Superior temporal gyrus (tissue), 1 donor: ENCODE results near the gene BBC3.
"Not testable (repeated sequence)": the region's sequence is repeated elsewhere in the genome, so short reads cannot be mapped to it uniquely, and the experiment has no call there.

Source experiments
- DNase-seq: peaks from one replicate; pipeline ENCODE4 v3.0.0-alpha.2; 2016; ENCODE audit errors: extremely low spot score

The BBC3 gene, protein sequence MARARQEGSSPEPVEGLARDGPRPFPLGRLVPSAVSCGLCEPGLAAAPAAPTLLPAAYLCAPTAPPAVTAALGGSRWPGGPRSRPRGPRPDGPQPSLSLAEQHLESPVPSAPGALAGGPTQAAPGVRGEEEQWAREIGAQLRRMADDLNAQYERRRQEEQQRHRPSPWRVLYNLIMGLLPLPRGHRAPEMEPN

DNA sequence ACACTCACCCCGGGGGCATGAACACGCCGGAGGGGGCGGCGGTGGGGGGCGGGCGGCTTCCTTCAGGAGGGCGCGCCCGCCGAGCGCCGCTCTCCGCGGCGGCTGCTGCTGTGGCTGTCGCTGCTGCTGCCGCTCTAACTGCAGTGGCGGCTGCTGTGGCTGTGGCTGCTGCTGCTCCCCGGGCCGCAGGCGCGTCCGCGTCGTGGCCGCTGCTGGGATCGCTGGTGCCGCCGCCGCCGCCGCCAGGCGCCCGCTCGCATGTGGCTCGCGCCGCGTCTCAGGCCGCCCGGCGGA is at the start of gene BBC3:
TSS of gene BBC3 (minus strand) at position 279 of the 294 bp plus-strand sequence. CDS start 2,768 bp downstream, outside the sequence.
- no peak for DNase-seq

DNA sequence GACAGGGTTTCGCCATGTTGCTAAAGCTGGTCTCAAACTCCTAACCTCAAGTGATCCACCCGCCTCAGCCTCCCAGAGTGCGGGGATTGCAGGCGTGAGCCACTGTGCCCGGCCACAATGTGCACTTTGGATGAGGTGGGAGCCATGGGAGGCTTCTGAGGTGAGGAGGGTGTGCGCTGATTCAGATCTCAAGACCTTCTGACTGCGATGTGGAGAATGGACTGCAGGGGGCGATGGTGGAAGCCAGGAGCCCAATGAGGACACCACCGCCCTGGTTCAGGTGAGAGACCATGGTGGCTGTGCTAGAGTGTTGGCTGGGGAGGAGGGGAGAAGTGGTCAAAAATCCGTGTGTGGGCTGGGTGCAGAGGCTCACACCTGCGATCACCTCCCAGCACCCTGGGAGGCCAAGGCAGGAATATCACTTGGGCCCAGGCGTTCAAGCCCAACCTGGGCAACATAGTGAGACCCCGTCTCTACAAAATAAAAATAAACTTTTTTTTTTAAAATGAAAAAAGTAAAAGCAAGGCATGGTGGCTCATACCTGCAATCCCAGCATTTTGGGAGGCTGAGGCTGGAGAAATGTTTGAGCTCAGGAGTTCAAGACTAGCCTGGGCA is 49.3 kb upstream of the BBC3 start:
- DNase-seq, result no peak

DNA sequence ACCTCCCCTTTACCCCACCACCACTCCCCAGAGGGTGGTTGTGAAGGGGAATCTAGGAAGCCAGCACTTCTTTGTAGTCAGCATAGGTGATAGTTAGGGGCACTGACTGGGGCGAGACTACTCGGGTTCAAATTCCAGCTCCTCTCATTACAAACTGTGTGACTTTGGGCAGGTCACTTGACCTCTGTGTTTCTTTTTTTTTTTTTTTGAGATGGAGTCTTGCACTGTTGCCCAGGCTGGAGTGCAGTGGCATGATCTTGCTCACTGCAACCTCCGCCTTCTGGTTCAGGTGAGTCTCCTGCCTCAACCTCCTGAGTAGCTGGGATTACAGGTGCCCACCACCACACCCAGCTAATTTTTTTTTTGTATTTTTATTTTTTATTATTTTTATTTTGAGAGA is 45.5 kb upstream of the BBC3 start:
- not testable (repeated sequence) for DNase-seq

DNA sequence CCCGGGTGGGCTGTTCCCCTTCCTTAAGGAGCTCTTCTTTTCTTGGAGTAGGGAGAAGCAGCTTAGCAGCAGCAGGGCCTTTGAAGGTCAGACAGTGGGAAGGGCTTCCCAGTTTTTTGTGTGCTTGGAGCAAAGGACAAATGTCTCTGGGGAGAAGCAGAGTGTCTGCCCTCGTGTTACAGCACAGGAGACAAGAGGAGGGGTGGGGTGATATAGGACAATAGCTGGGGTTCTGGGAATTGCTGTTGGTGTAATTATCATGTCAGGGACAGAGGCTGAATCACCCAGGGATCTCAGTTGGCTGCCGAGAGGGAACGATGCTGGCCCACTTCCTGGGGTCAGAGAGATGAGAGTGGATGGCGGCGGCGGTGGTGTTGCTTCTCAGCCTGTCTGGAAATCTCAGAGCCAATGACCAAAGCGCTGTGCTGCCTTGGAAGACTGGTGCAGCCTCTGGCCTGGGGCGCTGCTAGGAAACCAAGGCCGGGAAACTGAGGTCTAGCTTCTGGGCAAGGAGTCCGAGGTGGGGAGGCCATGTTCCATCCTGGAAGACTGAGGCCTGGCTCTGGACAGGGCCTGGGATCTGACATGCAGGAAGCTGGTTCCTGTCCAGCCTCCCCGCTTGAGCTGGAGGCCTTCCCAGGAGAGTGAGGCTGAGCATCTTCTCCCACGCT is 44.9 kb upstream of the BBC3 start:
- no peak for DNase-seq

DNA sequence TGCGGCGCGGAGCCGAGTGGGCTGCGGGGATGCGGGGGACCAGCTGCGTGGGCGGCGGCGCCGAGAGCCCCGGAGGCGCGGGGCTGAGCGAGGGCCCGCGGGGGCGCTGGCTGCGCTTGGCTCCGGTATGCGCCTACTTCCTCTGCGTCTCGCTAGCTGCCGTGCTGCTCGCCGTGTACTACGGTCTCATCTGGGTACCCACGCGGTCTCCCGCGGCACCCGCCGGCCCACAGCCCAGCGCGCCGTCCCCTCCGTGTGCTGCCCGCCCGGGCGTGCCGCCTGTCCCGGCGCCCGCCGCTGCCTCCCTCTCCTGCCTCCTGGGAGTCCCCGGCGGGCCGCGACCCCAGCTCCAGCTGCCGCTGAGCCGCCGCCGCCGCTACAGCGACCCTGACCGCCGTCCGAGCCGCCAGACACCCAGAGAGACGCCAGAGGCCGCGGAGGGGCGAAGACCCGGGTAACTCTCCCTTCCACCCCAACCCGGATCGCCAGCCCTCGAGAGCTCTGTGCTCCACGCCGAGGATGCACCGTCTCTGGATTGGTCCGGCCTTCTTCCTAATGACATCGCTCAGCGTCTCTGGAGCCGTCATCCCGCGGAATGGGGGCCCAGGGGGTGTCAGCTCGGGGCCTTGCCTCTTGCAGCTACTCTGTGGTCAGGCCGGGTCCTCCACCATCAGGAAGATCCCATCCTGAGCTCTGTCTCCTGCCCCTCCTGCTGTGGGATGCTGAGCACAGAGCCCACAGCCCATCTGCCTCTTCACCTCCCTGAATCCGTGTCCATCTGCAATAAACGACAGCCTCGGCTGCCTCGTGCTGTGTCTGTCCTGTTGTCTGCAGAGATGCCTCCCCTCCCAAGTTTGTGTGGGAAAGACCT is 44.1 kb upstream of the BBC3 start:
- peak; percentile 15 for DNase-seq

DNA sequence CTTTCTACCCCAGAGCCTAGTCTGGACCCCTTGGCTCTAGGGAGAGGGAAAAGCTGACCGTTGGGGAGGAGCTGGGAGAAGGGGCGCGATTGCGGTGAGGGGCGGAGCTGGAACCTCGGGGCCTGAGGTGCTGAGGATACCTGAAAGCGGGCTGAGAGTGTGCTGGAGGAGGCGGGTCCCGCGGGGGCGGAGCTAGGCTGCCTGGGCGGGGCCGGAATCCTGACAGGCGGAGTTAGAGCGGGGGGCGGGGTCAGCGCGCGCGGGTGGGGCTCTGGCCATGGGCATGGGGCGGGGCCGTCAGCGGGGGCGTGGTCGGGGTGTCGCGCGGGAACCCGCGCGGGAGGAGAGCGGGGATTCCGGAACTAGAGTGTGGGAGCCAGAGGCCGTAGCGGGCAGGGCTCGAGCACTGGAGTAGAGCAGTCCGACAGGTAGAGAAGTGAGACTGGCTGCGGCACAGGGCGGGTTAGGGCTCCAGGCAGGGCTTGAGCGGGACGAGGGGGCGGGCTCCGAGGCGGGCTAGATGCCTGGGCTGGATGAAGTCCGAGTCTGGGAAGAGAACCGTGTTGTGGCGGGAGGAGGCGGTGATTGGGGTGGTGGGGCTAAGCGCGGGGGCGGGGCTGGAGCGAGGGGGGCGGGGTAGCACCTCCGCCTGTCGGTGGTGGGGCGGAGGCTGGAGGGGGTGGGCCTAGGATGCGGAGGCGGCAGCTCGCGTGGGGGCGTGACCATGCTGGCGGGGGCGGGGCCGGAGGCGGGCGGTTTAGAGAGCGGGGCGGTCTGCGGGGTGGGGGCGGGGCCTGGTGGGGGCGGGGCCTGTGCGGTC is 43.3 kb upstream of the BBC3 start, which contains the start of gene INAFM1:
TSS of gene INAFM1 (plus strand) at position 815 of the 820 bp plus-strand sequence. CDS start 35 bp downstream, outside the sequence.
- DNase-seq, result peak; percentile 82

DNA sequence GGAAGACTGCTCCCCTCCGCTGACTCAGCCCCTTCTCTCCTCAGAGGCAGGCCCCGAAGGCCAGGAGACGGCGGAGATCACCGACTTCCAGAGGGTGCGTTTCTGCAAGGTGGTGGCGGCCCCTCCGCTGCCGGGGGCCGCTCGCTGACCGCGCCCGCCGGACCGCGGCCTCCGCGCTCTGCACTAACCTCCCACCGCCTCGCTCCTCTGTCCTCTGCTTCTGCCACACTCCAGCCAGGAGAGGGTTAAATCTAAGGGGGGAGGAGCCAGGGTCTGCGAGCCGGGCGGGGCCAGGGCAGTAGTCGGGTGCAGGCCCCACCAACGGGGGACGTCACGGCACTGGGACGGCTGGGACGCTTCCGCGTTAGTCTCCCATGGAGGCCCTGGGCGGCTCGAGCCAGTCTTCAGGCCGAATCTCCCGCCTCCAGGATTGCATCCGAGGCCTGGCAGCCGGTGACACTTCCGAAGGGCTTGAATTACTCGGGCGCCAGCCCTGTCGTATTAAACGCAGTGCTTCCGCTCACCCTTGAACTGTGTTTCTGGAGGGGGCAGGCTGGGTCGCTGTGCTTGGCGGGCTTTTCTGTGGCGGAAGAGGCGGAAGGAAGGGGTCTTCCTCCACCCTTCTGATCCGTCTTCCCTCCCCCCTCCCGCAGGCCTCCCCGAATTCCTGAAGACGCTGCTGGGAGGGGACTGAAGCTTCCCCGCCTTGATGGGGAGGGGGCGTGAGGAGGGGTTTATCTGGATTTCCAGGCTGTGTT is 42.5 kb upstream of the BBC3 start:
- DNase-seq, result peak; percentile 87

DNA sequence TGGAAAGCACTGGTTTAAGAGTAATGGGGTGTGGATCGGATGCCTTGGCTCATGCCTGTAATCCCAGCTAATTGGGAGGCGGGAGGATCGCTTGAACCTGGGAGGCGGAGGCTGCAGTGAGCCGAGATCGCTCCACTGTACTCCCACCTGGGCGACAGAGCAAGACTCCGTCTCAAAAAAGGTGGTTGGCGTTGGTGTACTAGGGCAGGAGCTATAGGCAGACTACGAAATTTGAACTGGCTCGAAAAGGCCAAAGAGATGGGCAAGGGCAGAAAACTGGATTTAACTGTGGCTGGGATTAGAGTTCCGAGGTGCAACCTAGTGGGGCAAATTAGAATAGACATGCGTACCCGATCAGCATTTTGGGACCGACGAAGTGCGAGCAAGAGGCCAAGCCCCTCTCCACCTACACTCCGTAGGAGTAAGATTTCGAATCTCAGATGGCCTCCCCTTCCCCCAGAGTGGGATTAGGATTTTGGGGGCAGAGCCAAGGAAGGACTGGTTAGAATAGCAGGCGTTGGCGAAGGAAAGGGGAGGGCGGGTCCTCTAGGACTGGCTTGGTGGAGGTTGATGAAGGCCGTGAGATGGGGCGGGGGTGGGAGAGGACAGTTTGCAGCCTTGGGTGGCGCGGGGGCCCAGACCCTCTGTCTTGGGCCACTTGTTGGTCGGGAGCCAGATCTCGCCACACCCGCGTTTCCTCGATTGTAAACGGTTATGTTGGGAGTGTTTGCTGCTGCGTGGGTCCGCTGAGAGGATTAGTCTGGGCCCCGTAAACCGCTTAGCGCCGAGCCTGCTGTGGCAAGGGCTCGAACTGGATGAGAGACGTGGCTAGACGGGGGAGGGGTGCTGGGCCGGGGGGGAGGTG is 41.7 kb upstream of the BBC3 start:
- no peak for DNase-seq

DNA sequence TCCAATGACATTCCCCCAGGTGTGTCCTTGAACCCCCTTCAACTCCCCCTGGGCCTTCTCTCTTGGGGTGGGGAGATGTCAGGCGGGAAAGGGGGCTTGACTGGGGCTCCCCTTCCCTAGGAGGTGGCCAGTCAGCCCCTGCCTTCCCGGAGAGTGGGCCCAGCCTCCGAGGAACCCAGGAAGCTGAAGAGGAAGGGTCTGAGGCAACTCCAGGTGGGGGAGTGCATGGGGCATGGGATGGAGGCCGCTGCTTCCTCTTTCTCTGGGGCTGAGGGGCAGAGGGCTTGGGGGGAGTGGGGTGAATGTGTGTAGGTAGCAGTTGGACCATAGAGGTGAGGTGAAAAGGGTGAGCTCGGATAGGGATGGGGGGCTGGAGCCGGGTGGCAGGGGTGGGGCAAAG is 41.0 kb upstream of the BBC3 start:
- no peak for DNase-seq

DNA sequence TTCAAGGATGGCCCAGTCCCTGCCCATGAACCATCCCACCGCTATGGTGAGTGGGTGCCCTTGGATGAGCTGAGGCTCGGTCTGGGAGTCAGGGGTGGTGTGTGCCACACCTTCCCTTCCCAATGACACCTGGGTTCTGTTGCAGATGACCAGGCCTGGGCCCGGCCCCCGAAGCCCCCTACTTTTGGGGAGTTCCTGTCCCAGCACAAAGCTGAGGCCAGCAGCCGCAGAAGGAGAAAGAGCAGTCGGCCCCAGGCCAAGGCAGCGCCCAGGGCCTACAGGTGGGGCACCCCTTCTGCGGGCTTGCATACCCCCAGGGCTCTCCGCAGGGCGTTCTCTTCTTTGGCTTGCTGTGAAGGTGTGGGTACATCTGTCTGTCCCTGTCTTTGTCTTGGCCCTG is 39.4 kb upstream of the BBC3 start:
- no peak for DNase-seq

DNA sequence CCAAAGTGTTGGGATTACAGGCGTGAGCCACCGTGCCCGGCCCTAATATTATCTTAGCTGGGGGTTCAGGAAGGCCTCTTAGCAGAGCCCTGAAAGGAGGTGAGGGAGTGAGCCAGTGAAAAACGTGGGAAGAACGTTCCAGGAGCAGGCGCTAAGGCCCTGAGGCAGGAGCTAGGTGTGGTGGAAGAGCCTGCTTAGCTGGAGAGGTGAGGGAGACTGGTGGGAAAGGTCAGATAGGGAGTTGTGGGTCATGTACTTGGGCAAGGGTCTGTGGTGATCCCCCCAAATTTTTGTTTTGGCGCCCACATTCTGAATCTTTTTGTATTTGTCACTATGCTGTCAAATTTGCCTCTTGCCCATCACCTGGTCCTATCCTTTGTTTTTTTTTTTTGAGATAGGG is 38.6 kb upstream of the BBC3 start:
- no peak for DNase-seq

DNA sequence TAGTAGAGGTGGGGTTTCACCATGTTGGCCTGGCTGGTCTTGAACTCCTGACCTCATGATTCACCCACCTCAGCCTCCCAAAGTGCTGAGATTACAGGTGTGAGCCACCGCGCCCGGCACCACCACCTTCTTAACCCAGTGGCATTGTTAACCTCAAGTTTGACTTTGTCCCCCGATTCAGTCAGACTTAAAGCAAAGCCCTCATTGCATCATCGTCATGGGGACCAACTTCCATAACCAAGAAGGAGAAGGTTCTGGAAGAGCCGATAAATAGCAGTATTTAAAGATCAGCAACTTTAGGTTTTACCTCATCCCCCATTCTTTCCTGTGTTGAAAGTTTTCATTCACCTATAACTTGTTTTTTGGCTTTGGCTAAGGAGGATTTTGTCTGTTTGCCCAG is 37.0 kb upstream of the BBC3 start:
- no peak for DNase-seq

DNA sequence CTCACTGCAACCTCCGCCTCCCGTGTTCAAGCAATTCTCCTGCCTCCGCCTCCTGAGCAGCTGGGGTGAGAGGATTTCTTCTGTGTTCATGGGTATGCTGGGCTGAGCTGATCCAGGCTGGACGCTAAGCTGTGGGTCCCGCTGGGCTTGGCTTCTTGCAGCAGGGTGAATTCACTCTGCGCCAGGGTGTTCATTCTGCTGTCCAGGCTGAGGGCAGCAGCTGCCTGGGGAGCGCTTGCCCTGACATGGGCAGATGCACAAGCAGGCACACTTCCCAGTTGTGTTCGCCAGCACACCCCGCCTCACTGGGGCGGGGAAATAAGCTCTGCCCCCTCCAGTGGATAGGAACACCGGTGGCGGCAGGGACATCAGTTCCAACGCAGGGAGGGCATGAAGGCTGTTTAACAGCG is 36.4 kb upstream of the BBC3 start:
- DNase-seq, result peak; percentile 75

DNA sequence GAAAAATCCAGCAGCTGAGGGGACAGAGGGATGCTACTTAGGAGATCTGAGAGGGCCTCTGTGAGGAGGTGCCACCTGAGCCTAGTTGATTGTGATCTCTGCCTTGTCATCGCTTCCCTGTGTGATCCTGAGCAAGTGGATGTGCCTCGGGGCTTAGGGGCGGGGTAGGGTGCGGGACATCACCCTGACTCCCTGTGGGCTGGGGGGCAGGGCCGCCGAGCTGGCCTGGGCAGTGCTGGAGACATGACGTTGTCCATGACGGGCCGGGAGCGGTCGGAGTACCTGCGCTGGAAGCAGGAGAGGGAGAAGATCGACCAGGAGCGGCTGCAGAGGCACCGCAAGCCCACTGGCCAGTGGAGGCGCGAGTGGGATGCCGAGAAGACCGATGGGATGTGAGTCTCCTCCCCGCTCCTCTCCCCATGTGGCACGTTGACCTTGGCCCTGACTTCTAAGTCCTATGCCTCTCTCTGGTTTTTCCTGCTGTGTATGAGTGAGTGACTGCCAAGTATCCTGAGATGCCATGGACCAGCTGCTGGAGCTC is 35.5 kb upstream of the BBC3 start:
- DNase-seq, result no peak

DNA sequence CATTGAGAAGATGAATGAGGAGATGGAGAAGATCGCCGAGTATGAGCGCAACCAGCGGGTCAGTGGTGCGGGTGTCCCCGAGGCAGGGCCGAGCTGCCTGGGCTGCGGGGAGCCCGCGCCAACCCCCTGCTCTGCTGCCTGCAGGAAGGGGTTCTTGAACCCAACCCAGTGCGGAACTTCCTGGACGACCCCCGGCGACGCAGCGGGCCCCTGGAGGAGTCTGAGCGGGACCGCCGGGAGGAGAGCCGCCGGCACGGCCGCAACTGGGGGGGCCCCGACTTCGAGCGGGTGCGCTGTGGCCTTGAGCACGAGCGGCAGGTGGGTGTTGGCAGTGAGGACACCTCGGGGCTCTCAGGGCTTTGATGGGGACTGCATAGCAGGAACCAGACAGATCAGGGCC is 33.6 kb upstream of the BBC3 start:
- no peak for DNase-seq

DNA sequence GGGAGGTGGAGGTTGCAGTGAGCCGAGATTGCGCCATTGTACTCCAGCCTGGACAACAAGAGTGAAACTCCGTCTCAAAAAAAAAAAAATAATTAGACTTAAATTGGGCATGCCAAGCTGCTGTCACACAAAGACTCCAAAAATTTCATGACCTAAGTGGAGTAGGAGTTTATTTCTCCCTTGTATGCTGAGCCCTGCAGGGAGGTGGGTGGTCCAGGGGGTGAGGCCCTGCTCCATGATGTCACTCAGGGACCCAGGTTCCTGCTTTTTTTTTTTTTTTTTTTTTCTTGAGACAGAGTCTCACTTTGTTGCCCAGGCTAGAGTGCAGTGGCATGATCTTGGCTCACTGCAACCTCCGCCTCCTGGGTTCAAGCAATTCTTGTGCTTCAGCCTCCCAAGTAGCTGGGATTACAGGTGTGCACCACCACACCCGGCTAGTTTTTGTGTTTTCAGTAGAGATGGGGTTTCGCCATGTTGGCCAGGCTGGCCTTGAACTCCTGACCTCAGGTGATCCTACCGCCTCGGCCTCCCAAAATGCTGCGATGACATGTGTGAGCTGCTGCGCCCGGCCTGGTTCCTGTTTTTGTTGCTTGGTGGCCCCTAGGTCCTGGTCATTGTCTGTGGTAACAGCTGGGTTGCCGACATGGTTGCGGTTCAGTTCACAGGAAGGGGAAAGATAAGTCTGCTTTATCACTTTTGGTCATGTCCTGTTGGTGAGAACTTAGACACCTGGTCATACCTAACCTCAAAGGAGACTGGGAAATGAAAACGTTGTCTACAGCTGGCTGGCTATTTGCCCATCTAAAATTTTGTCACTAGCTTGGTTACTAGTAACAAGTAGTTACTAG is 31.2 kb upstream of the BBC3 start:
- not testable (repeated sequence) for DNase-seq

DNA sequence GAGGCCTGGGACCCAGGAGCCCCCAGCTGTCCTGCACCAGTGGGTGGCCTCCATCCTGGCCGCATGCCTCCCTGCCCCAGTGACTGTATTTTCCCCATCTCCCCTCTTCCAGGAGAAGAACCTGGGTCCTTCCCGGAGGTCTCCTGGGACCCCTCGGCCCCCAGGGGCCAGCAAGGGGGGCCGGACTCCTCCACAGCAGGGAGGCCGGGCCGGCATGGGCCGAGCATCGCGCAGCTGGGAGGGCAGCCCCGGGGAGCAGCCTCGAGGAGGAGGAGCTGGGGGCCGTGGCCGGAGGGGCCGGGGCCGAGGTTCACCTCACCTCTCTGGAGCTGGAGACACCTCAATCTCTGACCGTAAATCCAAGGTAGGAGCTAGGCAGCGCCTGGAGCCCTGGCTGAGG is 29.5 kb upstream of the BBC3 start:
- no peak for DNase-seq

DNA sequence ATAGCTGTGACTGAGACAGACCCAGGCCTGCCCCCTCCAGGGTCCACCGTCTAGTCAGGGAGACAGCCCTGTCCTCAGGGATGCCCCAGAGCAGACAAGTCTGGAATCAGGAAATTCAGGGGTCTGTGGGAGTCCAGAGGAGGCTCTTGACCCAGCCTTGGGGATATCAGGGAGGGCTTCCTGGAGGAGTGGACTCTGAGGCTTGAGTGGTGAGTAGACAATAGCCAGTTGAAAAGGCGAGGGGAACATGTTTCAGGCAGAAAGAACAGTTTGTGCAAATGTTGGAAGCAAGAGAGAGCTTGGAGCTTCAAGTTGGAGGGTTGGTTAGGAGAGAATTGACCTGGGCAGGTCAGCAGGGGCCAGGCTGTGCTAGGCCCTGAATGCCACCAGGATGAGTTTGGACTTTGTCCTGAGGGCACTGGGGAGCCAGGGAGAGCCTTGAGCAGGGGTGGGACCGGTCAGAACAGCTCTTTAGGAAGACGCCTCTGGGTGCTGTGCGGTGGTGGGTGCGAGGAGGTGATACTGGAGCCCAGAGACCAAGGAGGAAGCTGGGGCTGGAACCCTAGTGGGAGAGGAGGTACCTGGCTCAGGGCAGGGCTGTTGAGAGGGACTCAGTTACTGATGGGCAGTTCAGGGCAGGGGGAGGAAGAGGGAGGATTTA is 28.0 kb upstream of the BBC3 start:
- no peak for DNase-seq
